Upper lobe of left lung (tissue), 6 donors: Measurements from ENCODE around the gene PEX7. TPM values are rescaled to one million over a fixed set of nuclear protein-coding genes. Genes with fewer than 3 reads are reported as not detected.

Source experiments
- ATAC-seq, 2 donors: fragments of 200-7000 bp; cut with Tn5 transposase; one replicate each; pipeline ENCODE4 v1.9.1; 2022; ENCODE audit warnings: mild to moderate bottlenecking in 2 of 2, moderate library complexity in 2 of 2; ENCODE audit not compliant: low FRiP score in 2 of 2
- DNase-seq, 2 donors: peaks; one replicate each; pipeline ENCODE4 v3.0.0-alpha.2; 2019 to 2020
- H3K27ac ChIP-seq, 4 donors: fragments of 200-600 bp; sonication (generic); one replicate each; pipeline ENCODE4 v1.5.1; 2016 to 2019
- H3K27me3 ChIP-seq, 4 donors: fragments of 200-600 bp; sonication (generic); one replicate each; pipeline ENCODE4 v1.5.1; 2017 to 2019
- H3K36me3 ChIP-seq, 4 donors: fragments of 200-600 bp; sonication (generic); one replicate each; pipeline ENCODE4 v1.5.1; 2016 to 2019
- H3K4me1 ChIP-seq, 4 donors: fragments of 200-600 bp; sonication (generic); one replicate each; pipeline ENCODE4 v1.5.1; 2018 to 2019
- H3K4me3 ChIP-seq, 4 donors: fragments of 200-600 bp; sonication (generic); one replicate each; pipeline ENCODE4 v1.5.1; 2017 to 2019; ENCODE audit warnings: mild to moderate bottlenecking in 2 of 4, moderate library complexity in 1 of 4
- H3K9me3 ChIP-seq, 4 donors: fragments of 200-600 bp; sonication (generic); one replicate each; pipeline ENCODE4 v1.5.1; 2018 to 2019
- CTCF ChIP-seq, 6 experiments: fragments of 450-650 bp in 4 of 6; fragments of 200-600 bp in 2 of 6; sonication (generic) in 2 of 6; IDR thresholded peaks; one replicate each; pipeline ENCODE4 v1.5.1; 2016 to 2019; ENCODE audit warnings: antibody characterized with exemption in 6 of 6
- EP300 ChIP-seq, 4 donors: sonication (generic); formaldehyde crosslinking; IDR thresholded peaks; one replicate each; pipeline ENCODE4 v1.5.1; 2017; ENCODE audit warnings: antibody characterized with exemption in 4 of 4, control low read depth in 2 of 4
- POLR2A ChIP-seq, 4 donors: fragments of 450-650 bp; IDR thresholded peaks; one replicate each; pipeline ENCODE4 v1.5.1; 2016 to 2017; ENCODE audit warnings: antibody characterized with exemption in 4 of 4, mild to moderate bottlenecking in 2 of 4
- POLR2AphosphoS5 ChIP-seq, 2 donors: sonication (generic); formaldehyde crosslinking; IDR thresholded peaks; one replicate each; pipeline ENCODE4 v1.5.1; 2017; ENCODE audit warnings: antibody characterized with exemption in 2 of 2
- WGBS, 2 donors: methylation state at CpG; one replicate each; pipeline ENCODE4 v1.1.5; 2017 to 2018; 5-methylcytosine and 5-hydroxymethylcytosine counted together
- small RNA-seq, 4 donors: library from RNA; depleted of rRNA; stranded (forward); fragments of <200 nt; gene quantifications; one replicate each; pipeline ENCODE3, GENCODE V24; 2016
- total RNA-seq, 6 donors: library from RNA; depleted of rRNA in 4 of 6; stranded (reverse); fragments of >200 nt in 4 of 6; gene quantifications; one replicate each; pipeline versions ENCODE4 v1.1.0 to v1.2.1, GENCODE V29; 2016 to 2021
- donor health status: DM: no; HTN: no; CAD: no; lungs with moderate emphysema.
- donor health status: DM: no; HTN: yes; CAD: no; lungs with severe emphysema.

The PEX7 gene
- total RNA-seq, 6 donors from 2014 or later: 6.7 to 11.7 (median 9.7) TPM

GRCh38 chr6:136960781-136961180, 138.4 kb downstream of the PEX7 start:
- ATAC-seq (no peak), DNase-seq (no peak)
- TF ChIP-seq POLR2A (IDR thresholded peaks at IDR 0.05) (no peak), EP300 (IDR thresholded peaks at IDR 0.05) (no peak), POLR2AphosphoS5 (IDR thresholded peaks at IDR 0.05) (no peak), CTCF (IDR thresholded peaks at IDR 0.05) (no peak)
- H3K27ac ChIP-seq: no peak overlapping the region
- no peaks in the 10 kb centered on the region for H3K36me3 ChIP-seq
- H3K27me3 ChIP-seq: no peaks in the 10 kb centered on the region
- peaks cover 0 to 9% (median 2%) of the 10 kb centered on the region in 4 donors for H3K4me1 ChIP-seq
- whole genome bisulfite sequencing, 2 donors: 68 to 75% methylated on average over 3 of the region's 3 CpGs
- H3K4me3 ChIP-seq: no peak overlapping the region
- H3K9me3 ChIP-seq: no peaks in the 10 kb centered on the region

- H3K36me3 ChIP-seq: no peaks in the 10 kb centered on the region
- no peak overlapping the region for H3K27ac ChIP-seq
- TF ChIP-seq POLR2AphosphoS5 (IDR thresholded peaks at IDR 0.05) (no peak), CTCF (IDR thresholded peaks at IDR 0.05) (no peak), EP300 (IDR thresholded peaks at IDR 0.05) (no peak), POLR2A (IDR thresholded peaks at IDR 0.05) (no peak)
- no peaks in the 10 kb centered on the region for H3K9me3 ChIP-seq
- H3K4me1 ChIP-seq: peaks cover 0 to 6% (median 1%) of the 10 kb centered on the region in 4 donors
- no peak for ATAC-seq
- no peak for DNase-seq
- WGBS, 2 donors: 79 to 83% methylated on average over 5 of the region's 5 CpGs
- H3K27me3 ChIP-seq: no peaks in the 10 kb centered on the region
- no peak overlapping the region for H3K4me3 ChIP-seq
Observed at GRCh38 chr6:136961848-136962247, 139.5 kb downstream of the PEX7 start.

GRCh38 chr6:136962661-136963060, 140.3 kb downstream of the PEX7 start:
- Histone ChIP-seq H3K4me1 (no peaks in the 10 kb centered on the region), H3K4me3 (no peak overlapping the region), H3K36me3 (no peaks in the 10 kb centered on the region), H3K9me3 (no peaks in the 10 kb centered on the region), H3K27me3 (no peaks in the 10 kb centered on the region), H3K27ac (no peak overlapping the region)
- WGBS, 2 donors: 31 to 36% methylated on average over 4 of the region's 4 CpGs
- ATAC-seq (no peak), DNase-seq (no peak)
- TF ChIP-seq EP300 (IDR thresholded peaks at IDR 0.05) (no peak), POLR2AphosphoS5 (IDR thresholded peaks at IDR 0.05) (no peak), CTCF (IDR thresholded peaks at IDR 0.05) (no peak), POLR2A (IDR thresholded peaks at IDR 0.05) (no peak)

GRCh38 chr6:136963259-136963658, 140.9 kb downstream of the PEX7 start:
- 61 to 64% methylated on average over 2 of the region's 2 CpGs for WGBS, 2 donors
- Histone ChIP-seq H3K9me3 (no peaks in the 10 kb centered on the region), H3K4me1 (peaks cover 0 to 4% (median 0%) of the 10 kb centered on the region in 4 donors), H3K36me3 (no peaks in the 10 kb centered on the region), H3K4me3 (no peak overlapping the region), H3K27ac (no peak overlapping the region), H3K27me3 (no peaks in the 10 kb centered on the region)
- DNase-seq (no peak), ATAC-seq (no peak)
- no peak for TF ChIP-seq POLR2A (IDR thresholded peaks at IDR 0.05)

Small RNA genes lying within 50 kb of the gene (small RNA-seq; reads per million reads assigned to genes)
- gene RF00019: 0 reads per million in 4 donors
- 0 reads per million in 4 donors for gene RF00443

Other genes starting within 250 kb of the PEX7 start
- gene MAP3K5, start 30.1 kb upstream of the PEX7 start, total RNA-seq: 10 to 100 TPM; 26.4 to 45.1 (median 41.8) TPM
- gene SLC35D3, start 99.7 kb downstream of the PEX7 start, total RNA-seq: under 1 TPM in 1 of 6 donors, not detected in 5; 0.13 TPM
- gene IL20RA, start 222.4 kb downstream of the PEX7 start, total RNA-seq: 10 to 100 TPM in 3 of 6 donors, 1 to 10 TPM in 3; 7.5 to 44.8 (median 9.7) TPM